Stimulated activated CD4-positive, alpha-beta T cell treated with anti-CD3 and anti-CD28 coated beads, Interleukin-15, amount 100 ng/mL, for 48 hours (primary cell): Measurements from ENCODE around the gene PLK5.
"Not testable (repeated sequence)": the region's sequence is repeated elsewhere in the genome, so short reads cannot be mapped to it uniquely, and the experiment has no call there.

Source experiments
- DNase-seq, 2 donors: peaks; one replicate each; pipeline ENCODE4 v3.0.0-alpha.2; 2020; ENCODE audit warnings: low read depth in 2 of 2

The PLK5 gene

GRCh38 chr19:1525343-1525742 lies 1.5 kb downstream of the PLK5 start:
- no peak for DNase-seq

DNA sequence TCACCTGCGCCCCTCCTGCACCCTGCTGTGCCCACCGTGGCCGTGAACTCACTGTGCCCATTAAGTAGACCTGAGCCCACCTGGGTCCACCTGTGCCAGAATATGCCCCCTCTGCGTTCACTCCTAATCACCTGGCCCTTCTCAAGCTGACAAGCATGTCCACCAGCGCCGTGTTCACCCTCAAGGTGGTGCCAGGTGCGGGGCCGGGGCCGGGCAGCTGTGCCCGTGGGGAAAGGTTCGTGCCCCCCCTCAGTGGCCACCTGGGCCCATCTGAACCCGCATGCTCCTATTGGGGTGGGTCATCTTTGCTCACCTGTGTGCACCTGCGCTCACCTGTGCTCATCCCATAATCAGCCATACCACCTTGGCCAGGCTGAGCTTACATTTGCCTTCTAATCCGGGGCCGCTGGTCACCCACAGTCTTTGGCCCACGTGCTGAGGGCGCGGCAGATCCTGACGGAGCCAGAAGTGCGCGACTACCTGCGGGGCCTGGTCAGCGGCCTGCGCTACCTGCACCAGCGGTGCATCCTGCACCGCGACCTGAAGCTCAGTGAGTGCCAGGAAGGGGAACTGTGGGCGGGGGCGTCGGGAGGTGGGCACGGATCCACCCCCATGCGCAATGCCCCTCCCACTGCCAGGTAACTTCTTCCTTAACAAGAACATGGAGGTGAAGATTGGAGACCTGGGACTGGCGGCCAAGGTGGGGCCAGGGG lies 2.3 kb downstream of the PLK5 start:
- no peak for DNase-seq

GRCh38 chr19:1526979-1527649 lies 3.2 kb downstream of the PLK5 start:
- no peak for DNase-seq

DNA sequence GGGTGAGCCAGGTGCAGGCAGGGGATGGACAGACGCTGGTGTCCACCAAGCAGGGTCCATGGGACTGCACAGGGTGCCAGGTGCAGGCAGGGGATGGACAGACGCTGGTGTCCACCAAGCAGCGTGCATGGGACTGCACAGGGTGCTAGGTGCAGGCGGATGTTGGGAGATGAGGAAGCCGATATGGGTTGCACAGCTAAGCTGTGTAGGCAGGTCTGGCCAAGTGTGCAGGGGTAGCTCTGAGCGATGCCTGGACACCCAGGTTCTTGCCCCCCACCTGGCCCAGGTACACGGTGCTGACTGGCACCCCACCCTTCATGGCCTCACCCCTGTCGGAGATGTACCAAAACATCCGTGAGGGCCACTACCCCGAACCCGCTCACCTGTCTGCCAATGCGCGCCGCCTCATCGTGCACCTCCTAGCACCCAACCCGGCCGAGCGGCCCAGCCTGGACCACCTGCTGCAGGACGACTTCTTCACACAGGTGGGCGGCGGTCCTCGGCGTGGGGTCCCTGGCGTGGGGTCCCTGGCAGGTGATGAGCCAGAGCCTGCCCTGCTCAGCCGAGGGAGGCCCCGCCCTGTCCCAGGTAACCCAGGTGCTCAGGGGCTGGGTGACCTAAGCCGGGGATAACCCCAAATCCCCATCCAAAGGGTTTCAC lies 3.9 kb downstream of the PLK5 start:
- DNase-seq = no peak

DNA sequence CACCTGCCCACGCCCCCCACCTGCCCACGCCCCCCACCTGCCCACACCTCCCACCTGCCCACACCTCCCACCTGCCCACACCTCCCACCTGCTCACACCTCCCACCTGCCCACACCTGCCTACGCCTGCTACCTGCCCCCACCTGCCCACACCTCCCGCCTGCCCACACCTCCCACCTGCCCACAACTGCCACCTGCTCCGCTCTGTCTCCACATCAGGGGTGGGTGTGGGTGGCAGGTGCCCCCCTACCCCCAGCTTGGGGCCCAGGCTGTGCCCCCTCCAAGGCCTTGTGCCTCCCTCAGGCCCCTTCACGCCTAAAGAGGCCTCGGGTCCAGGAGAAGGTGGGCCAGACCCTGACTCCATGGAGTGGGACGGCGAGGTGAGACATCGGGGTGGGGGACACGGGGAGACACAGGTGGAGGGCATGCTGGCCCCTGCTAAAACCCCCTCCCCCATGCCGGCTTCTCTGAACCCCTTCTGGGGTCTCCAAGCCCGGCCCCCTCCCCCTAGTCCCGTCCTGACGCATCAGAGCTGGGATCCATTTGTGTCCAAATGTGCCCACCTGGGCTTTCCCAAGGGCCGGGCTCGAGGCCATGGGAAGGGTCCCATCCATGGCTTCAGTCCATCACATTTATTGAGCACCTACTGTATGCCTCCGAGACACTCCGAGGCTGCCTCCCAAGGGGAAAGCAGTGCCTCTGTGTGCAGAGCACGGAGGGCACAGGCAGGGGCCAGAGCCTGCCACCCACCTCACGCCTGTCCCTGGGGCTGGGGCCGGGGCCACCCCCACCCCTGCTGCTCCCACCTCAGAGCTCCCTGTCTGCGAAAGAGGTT lies 4.9 kb downstream of the PLK5 start:
- DNase-seq = no peak

GRCh38 chr19:1529430-1529816 lies 5.5 kb downstream of the PLK5 start:
- DNase-seq = no peak

GRCh38 chr19:1530856-1531255 lies 7.0 kb downstream of the PLK5 start:
- DNase-seq = not testable (repeated sequence)

DNA sequence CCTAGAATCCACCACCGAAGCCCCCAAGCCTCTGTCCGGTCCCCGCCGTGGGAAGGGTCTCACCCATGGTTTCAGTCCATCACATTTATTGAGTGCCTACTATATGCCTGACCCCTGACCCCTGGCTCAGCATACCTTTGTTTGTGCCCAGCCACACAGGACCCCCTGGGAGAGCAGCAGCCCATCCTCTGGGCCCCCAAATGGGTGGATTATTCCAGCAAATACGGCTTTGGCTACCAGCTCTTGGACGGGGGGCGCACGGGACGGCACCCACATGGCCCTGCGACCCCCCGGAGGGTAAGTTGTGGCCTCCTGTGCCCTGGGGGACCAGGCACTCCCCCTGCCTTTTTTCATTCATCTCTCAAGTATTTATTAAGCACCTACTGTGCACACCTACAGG lies 7.7 kb downstream of the PLK5 start:
- no peak for DNase-seq

DNA sequence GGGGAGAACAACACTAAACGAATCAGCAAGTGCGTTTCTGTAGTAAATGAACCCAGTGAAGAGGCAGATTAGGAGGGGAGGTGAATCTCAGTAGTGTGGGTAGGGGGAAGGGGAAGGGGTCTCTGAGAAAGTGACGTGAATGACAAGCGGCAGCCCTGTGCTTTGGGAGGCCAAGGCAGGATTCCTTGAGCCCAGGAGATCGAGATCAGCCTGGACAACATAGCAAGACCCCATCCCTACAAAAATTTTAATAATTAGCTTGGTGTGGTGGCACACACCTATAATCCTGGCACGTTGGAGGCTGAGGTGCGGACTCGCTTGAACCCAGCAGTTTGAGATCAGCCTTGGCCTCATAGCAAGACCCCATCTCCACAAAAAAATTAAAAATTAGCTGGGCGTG lies 8.1 kb downstream of the PLK5 start:
- DNase-seq = no peak

GRCh38 chr19:1533510-1534150 lies 9.8 kb downstream of the PLK5 start:
- no peak for DNase-seq

GRCh38 chr19:1534972-1535371 lies 11.1 kb downstream of the PLK5 start:
- no peak for DNase-seq

DNA sequence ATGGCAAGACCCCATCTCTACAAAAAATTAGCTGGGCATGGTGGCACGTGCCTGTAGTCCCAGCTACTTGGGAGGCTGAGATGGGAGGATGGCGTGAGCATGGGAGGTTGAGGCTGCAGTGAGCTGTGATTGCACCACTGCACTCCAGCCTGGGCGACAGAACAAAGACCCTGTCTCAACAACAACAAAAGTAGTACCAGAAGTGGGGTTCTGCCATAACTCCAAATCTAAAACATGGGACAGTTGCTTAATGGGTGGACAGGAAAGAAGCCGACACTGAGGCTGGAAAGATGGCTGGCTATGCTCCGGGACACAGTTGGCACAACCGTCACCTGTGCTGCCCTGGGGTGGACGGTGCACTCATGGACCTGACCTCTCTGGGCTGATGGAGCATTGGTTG lies 11.8 kb downstream of the PLK5 start:
- not testable (repeated sequence) for DNase-seq

- no peak for DNase-seq
These were observed 15.1 kb downstream of the PLK5 start for GRCh38 chr19:1538978-1539377.

DNA sequence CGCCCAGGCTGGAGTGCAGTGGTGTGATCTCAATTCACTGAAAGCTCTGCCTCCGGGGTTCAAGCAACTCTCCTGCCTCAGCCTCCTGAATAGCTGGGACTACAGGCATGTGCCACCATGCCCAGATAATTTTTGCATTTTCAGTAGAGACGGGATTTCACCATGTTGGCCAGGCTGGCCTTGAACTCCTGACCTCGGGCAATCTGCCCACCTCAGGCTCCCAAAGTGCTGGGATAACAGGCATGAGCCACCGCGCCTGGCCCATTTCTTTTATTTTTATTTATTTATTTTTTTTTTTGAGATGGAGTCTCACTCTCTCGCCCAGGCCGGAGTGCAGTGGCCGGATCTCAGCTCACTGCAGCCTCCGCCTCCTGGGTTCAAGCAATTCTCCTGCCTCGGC lies 15.9 kb downstream of the PLK5 start:
- not testable (repeated sequence) for DNase-seq

- DNase-seq = no peak
These were observed 16.6 kb downstream of the PLK5 start for GRCh38 chr19:1540365-1540925.

- DNase-seq = no peak
These were observed 25.6 kb downstream of the PLK5 start for GRCh38 chr19:1549332-1549945.

GRCh38 chr19:1551068-1552040 lies 27.5 kb downstream of the PLK5 start:
- DNase-seq = no peak

GRCh38 chr19:1553415-1553814 lies 29.5 kb downstream of the PLK5 start:
- no peak for DNase-seq

- DNase-seq = no peak
These were observed 31.1 kb downstream of the PLK5 start for GRCh38 chr19:1554968-1555367.
